GM19468 (cell line): ENCODE results near the gene KRT20.
"Not testable (repeated sequence)": the region's sequence is repeated elsewhere in the genome, so short reads cannot be mapped to it uniquely, and the experiment has no call there.

Experiments
- ATAC-seq: cut with Tn5 transposase; IDR thresholded peaks from one replicate; pipeline ENCODE4 v1.9.1; 2021; ENCODE audit warnings: mild to moderate bottlenecking, moderate library complexity, moderate number of reproducible peaks; ENCODE audit not compliant: unreplicated experiment; ENCODE audit errors: extremely low read depth

KRT20 gene, protein sequence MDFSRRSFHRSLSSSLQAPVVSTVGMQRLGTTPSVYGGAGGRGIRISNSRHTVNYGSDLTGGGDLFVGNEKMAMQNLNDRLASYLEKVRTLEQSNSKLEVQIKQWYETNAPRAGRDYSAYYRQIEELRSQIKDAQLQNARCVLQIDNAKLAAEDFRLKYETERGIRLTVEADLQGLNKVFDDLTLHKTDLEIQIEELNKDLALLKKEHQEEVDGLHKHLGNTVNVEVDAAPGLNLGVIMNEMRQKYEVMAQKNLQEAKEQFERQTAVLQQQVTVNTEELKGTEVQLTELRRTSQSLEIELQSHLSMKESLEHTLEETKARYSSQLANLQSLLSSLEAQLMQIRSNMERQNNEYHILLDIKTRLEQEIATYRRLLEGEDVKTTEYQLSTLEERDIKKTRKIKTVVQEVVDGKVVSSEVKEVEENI

DNA sequence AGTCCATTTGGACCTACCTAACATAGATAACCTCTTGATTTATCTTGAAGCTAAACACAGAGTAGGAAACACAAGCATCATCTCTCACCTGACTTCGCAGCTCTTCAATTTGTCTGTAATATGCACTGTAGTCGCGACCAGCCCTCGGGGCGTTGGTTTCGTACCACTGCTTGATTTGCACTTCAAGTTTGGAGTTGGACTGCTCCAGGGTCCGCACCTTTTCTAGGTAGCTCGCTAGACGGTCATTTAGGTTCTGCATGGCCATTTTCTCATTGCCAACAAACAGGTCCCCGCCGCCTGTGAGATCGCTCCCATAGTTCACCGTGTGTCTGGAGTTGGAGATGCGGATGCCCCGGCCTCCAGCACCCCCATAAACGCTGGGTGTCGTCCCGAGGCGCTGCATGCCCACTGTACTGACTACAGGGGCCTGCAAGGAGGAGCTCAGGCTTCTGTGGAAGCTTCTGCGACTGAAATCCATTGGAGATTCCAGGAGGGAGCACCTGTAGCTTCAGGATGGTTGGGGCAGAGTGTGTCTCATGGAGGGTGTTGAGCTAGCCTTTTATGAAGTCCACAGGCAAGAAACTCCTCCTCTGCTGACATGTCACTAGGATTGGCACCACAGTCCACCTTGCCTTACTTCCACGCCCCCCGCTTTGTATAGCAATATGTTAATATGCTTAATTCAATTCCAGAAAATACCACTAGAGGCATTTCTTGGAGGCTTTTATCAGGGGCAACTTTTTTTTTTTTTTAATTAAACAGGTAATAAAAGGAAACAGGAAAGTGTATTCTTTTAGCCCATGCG, at the start of gene KRT20:
KRT20 (minus strand) TSS at position 535 of the 805 bp plus-strand sequence; CDS start at position 478, 57 bp downstream.
- ATAC-seq, result no peak

DNA sequence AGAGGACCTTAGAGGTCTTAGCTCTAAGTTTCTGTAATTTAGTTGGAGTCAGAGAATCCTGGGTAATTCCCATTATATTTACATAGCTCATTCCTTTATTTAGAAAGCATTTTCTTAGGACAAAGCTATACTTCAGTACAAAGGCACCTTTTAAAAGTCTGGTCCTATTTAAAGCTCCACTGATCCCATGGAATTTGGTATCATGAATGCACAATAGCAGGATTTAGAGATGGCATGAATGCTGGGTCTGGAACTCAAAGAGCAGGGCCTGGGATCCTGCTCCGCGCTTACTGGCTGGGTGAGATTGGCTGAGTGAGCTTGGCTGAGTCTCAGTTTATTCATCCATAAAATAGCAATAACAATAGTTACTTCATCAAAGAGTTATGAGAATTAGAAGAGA, 47.6 kb upstream of the KRT20 start:
- ATAC-seq, result no peak

DNA sequence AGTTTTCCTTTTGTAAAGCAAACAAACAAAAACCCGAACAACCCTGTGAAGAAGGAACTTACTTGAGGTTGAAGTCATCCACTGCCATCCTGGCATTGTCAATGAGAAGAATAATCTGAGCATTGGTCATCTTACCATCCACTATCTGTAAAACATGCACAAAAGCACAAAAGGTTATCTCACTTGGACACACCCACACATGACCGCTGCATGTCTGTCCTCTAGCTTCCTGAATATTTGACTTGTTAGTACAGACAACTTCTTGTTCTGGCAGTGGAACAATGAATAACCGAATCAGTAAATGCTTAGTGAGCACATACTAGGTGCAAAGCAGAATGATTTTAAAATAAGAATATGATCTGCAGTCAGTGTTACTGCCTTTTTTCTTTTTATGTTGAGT, 46.3 kb upstream of the KRT20 start:
- ATAC-seq, result no peak

DNA sequence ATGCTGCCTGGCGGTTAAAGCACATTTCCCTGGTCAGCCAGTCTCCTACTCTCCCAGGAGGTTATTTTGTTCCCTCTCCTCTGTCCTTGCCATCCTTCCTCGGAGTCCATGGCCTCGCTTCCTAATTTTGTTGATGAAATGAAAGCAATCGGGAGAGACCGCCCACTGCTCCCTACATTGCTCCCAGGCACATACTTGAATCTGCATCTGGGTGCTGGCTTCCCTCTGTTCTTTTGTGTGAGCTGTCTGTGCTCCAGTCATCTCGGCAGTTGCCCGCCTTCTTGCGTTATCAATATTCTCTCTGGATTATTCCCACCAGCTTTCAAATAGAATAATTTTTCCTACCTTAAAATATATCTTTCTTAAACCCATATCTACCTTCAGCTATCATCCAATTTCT, 41.3 kb upstream of the KRT20 start:
- ATAC-seq, result no peak

DNA sequence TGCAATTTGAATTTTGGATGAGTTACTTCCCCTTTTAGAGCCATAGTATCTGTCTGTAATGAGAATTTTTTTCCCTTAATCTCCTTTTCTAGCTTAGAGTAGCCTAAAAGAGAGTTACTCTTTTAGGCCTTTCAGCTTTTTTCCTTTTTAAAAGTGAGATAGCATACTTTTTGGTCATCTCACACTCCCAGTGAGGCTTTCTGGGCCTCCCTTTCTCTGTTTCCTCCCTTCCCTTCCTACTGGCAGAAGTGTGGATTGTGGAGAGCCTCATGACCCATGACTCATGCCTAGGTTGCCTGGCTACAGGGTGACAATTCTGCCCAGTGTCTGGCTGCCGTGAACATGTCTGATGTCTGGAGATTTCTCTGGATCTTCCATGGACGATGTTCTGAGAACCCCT, 37.2 kb upstream of the KRT20 start:
- no peak for ATAC-seq

DNA sequence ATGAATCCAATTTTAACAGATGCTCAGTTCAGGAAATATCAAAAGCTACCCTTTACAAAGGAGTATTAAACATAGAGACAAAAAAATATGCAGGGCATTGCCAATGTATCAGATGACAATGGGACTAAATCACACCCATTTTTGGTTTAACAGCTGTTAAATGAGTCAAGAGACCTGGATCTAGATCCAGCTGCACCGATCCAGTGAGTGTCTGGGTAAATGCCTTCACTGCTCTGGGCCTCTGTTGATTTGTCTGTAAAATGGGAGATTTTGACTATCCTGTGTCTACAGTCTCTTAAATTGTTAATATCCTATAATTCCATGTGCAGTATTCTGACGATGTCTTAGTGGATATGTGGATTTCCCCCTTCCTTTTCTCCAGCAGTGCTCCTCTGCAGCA, 36.0 kb upstream of the KRT20 start:
- ATAC-seq, result no peak

DNA sequence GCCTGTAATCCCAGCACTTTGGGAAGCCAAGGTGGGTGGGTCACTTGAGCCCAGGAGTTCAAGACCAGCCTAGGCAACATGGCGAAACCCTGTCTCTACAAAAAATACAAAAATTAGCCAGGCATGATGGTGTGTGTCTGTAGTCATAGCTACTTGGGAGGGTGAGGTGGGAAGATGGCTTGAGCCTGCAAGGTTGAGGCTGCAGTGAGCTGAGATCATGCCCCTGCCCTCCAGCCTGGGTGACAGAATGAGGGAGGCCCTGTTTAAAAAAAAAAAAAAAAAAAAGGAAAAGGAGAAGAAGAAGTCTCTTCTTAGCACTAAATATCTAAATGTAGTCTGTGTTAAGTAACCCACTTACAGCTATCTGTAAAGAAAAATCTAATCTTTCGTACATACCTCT, 32.1 kb upstream of the KRT20 start:
- not testable (repeated sequence) for ATAC-seq

DNA sequence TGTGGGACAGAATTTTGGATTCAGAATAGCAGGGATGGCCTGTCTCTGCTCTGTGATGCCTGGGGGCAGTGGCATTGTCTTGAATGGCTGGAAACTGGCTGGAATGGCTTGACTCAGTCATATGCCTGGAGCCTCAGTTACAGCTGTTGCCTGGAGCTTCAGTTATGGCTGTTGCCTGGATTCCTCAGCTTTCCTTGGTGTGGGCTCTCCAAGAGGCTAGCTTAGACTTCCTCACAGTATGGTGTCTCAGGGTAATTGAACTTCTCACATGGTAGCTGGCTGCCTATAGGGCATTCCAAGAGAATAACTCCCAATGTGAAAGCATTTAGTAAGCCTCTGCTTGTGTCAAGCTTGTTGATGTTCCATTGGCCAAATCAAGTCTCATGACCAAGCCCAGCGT, 31.3 kb upstream of the KRT20 start:
- no peak for ATAC-seq

DNA sequence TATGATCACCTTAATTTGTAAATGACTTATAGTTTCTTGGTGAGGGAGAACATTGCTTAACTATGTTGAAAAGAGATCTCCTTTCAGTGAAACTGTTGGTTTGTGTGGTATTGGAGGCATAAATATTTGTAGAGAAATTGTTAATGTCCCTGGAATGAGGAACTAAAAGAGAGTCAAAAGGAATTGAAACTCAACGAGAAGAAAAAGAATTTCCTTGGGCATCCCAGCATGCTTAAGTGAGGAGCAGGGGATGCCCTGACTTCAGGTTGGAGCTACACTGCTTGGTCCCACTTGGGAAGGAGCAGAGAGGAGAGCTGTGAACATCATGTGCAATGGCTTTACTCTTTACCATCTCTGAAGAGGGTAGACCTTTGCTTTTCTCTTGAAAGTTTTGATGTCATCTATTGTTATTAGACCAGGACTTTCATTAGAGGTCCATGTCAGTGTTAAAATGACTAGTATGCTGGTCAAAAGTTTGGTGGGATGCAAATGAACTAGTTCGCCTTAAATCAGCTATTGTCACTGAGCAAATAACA, 30.7 kb upstream of the KRT20 start:
- ATAC-seq, result no peak

DNA sequence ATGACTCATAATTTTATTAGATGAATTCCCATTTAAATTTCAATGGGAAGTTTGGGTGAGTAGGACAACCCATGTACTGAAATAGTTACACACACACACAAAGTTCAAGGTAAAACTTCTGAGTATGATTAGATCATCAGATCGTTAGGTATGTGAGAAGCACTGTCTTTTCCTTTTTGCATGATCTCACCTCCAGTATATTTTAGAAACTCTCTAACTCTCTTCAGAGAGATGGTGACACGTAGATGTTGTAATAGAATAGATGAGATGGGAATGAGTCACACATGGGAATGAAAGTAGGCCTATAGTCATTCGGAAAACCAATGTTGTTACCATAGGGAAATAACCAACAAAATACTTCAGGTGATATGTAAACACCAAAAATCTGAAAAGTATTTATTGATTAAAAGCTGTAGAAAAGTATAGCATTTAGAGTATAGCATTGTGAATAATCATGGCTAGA, 30.2 kb upstream of the KRT20 start:
- no peak for ATAC-seq

DNA sequence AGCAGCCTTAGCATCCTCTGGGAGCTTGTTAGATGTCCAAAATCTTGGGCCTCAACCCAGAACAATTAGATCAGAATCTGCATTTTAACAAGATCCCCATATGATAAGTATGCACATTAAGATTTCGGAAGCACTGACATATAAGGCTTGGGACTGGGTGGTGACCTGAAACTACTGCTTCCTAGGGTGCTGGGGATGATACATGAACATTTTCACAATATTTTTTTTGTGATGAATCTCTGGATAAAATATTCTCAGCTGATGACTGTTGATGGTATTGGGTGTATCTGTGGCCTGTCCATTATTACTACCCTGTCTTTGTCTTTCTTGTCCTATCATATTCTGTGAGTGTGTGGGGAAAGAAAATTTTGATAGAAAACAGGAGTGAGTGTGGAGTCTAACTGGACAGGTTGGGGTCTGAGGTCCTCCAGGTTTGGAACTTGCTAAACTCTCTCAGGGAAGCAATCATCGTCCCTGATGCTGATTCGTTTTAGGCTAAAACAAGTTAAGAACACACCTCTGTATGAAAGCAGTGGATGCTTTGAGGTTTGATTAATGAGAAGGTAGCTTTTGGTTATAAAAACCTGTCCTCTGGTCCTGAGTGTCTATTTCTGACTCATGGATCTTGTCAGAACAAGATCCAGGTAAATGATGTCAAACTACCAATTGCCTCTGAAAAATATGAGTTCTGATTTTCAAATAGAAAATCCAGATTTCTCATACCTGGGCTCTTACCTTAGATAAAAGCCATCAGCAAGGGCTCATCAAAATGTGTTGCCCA, 29.2 kb upstream of the KRT20 start:
- ATAC-seq, result no peak

DNA sequence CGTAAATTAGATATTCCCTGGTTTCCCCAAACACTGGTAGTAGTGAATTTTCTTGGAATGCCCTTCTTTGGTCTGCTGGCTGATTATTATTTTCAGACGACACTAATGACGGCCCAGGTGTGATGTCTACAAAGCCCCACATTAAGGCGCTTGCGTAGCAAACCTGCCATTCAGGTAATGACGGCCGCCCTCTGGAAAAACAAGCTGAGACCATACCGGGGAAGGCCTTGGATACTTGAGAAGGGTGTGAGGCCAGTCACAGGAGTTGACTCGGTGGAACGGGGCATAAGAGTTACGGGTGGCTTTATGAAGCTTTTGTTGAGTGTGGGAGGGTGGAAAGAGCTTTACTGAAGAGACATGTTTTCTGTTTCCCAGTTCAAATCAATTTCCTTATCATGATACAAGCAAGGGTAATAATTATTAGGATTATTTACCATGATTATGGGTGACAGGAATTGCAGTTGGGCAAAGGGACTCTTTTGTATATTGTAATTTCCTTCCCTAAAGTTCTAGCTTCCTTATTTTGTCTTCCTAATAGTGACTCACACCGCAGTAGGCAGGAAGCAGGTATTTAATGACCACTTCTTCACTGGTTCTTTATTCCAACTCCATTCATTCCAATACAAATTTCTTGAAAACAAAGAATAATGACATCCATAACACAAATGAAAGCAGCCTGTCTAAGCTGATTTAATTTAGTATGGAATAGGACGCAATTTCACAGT, 27.6 kb upstream of the KRT20 start:
- no peak for ATAC-seq

DNA sequence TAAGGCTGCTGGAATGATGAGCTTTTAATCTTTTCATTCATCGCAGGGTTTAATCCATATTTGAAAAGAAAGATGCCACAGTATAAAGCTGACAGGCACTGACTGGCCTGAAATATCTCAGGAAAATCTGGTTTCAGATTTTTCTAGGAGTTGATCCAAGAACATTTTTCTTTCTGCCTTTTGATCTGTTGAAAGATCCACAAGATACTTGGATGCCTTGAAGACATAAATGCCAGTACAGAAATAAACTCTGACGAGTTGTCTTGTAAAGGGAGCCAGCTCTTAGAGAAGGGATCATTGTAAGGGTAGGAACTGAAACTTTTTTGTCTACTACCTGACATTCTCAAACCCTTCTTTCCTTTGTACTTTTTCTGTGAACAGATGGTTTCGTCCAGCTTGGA, 25.4 kb upstream of the KRT20 start:
- ATAC-seq, result no peak

DNA sequence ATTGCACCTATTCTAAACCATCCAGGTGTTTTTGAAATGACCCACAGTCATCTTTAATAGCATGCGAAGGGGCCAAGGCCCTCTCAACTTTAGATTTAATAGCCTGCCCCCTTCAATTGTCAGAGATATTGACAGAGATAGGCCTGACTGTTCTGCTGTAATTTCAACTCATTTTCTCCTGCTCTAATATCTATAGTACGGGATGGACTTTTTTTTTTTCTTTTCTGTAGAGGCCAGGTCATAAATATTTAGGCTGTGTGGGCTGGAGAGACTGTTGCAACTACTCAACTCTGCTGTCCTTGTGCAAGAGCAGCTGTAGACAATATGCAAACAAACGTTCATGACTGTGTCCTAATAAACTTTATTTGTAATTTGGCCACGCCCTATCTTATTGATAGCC, 24.7 kb upstream of the KRT20 start:
- no peak for ATAC-seq

DNA sequence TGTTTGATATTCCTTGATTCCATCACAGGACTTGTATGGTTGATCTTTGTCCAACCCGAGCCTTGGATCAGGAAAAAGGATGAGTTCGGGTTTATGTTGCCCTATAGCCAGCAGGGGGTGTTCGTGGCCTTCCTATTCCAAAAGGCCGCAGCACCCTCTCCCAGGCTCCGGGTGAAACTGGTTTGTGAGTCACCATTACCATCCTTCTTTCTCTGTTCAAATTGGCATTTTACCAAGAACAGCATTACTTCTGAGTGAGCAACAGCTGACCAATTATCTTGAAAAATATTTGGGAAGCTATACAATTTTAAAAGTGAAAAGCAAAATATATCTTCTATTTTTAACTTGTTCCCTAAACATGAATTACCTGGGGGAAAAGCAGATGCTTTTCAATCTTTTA, 24.3 kb upstream of the KRT20 start:
- no peak for ATAC-seq

DNA sequence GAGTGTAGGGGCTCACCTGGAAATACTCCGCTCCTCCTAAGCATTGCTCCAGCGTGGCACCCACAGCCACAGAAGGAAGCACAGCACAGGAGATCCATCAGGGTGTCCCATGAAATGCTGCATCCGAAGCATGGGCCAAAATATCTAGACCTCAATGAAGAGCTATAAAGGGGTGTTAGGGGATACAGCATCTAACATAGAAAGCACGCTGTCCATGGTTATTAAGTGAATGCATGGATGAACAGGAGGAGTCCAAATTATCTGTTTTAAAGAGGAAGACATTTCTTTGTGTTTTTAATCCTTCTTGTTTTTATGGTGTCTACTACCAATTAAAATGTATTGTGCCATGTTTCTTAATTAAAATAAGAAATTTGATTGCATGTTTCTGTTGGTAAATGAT, 21.6 kb upstream of the KRT20 start:
- no peak for ATAC-seq

DNA sequence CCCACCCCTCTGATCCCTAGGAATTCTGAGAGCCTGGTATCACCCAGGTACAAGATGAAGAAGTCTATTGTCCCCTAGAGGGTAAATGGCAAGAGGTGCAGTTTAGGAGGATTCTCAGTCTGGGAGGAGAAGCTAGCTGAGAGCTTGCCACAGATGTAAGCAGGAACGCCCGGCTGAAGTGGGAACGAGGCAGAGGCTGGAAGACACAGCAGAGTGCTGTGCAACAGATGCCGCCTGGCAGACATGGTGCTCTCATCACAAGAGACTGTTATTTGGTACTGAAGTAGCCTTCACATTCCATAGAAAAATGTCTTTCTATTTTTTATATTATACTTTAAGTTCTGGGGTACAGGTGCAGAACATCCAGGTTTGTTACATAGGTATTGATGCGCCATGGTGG, 20.3 kb upstream of the KRT20 start:
- ATAC-seq, result no peak

DNA sequence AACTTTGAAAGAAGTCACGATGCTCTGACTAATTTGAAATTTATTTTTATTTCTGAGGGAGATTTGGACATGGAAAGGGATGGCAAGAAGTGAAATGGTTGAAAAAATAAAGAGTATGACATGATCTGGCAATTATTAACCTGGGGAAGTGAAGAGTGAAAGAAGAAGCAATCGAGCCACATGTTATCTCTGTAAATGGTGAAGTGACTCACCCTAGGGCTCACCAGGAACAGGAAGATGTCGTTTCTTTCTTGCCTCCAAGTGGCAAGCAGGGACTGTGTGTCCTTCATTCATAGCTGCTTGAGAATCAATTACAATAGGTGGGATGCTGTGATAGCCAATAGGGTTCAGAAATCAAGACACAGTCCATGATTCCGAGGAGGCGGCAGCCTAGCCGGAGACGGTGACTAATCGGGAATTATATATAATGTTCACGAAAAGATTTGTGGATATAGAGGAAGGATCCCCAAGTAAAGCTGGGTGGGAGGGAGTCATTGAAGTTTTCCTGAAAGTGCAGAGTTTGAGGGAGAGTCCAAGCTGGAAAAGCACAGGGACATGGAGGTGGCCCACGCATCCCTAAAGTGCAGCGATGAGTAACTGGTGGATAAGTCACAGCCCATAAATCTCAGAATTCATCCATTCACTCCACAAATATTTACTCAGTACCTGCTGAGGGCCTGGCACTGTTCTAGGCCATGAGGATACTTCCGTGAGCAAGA, 18.2 kb upstream of the KRT20 start:
- ATAC-seq, result no peak

DNA sequence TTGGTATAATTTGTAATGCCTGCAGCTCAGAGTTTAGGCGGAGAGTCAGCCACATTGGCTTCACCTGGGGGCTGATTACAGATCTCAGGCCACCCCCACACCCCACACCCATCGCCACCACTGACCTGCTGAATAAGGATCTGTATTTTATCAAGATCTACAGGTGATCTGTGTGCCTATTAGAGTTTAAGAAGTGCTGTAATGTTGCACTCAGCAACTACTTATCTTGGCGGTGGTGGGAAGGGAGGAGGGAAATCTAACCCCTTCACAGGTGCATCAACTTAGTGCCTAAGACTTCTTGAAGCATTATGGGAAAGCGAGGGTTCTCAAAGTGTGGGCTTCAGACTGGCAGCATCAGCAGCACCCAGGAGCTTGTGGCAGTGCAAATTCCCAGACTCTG, 17.5 kb upstream of the KRT20 start:
- no peak for ATAC-seq
